Lower leg skin (tissue), 3 donors: ENCODE results near the gene SFT2D3.

Experiments used
- CTCF ChIP-seq, 3 donors: fragments of 450-650 bp; IDR thresholded peaks; one replicate each; pipeline ENCODE4 v1.5.1; 2016; ENCODE audit warnings: antibody characterized with exemption in 3 of 3, mild to moderate bottlenecking in 3 of 3, moderate library complexity in 2 of 3
- POLR2A ChIP-seq, 2 donors: fragments of 450-650 bp; IDR thresholded peaks; one replicate each; pipeline ENCODE4 v1.6.1; 2016 to 2017; ENCODE audit warnings: antibody characterized with exemption in 2 of 2, mild to moderate bottlenecking in 1 of 2, moderate library complexity in 1 of 2

- TF ChIP-seq CTCF (IDR thresholded peaks at IDR 0.05) (no peak), POLR2A (IDR thresholded peaks at IDR 0.05) (no peak)
Measured at GRCh38 chr2:127695491-127696472, 5.5 kb upstream of the SFT2D3 start.
